Fibroblast of the aortic adventitia (primary cell): ENCODE measurements around the gene MTHFR. TPM values are rescaled to one million over a fixed set of nuclear protein-coding genes. Genes with fewer than 3 reads are reported as not detected.

Experiments
- DNase-seq: peaks from one replicate; pipeline ENCODE4 v3.0.0-alpha.2; 2010; ENCODE audit warnings: low read depth
- H3K4me3 ChIP-seq: 2 replicates; pipeline ENCODE4 v1.5.1; 2011; ENCODE audit warnings: low read depth, mild to moderate bottlenecking, control low read depth, low read length, moderate library complexity
- total RNA-seq: library from RNA; depleted of rRNA; stranded (reverse); fragments of >200 nt; gene quantifications from 2 replicates; pipeline ENCODE4 v1.2.3, GENCODE V29; 2012; ENCODE audit warnings: low replicate concordance
- TF ChIP-seq, protein P1 (sequence below): IDR thresholded peaks from 2 replicates; pipeline ENCODE4 v1.5.1; 2011; ENCODE audit warnings: mild to moderate bottlenecking, low read length, control low read depth, inconsistent platforms; ENCODE audit not compliant: insufficient read depth

The MTHFR gene
- total RNA-seq, 1 donor = 42.9 TPM

DNA sequence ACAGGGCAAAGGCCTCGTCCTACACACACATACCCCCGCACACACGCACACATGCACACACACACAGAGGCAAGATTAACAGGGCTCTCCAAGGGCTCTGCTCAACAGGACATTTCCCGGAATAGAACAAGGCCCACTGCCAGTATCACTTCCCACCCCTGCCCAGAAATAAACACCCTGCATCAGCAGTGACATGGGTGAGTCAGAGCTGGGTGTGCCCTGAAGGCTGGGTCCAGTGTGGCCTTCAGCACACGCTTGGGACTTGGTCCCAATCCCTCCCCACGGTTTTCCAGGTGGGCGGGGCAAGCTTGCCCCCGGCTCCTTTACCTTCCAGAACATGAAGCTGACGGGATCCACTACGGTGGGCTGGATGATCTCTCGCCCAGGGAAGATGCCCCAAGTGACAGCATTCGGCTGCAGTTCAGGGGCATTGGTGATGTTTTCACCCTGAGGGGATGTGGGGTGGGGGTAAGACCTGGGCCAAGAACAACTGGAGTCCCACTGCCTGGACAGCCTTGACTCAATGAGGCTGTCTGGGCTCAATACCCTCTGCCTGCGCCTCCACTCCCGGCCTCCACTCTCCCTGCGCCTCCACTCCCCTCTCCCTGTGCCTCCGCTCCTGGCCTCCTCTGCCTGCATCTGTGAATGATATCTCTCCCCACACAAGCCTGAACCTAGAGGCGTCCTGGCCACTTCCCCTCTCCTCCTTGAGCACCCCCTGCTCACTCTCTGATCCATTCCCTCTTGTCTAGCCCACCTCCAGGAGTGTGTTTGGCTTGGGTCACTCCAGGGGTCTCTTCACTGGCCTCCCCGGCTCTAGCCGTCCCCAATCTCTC lies 14.7 kb downstream of the MTHFR start:
- H3K4me3 ChIP-seq = no peak overlapping the region
- peak; percentile 98 for DNase-seq
- TF ChIP-seq, protein P1, sequence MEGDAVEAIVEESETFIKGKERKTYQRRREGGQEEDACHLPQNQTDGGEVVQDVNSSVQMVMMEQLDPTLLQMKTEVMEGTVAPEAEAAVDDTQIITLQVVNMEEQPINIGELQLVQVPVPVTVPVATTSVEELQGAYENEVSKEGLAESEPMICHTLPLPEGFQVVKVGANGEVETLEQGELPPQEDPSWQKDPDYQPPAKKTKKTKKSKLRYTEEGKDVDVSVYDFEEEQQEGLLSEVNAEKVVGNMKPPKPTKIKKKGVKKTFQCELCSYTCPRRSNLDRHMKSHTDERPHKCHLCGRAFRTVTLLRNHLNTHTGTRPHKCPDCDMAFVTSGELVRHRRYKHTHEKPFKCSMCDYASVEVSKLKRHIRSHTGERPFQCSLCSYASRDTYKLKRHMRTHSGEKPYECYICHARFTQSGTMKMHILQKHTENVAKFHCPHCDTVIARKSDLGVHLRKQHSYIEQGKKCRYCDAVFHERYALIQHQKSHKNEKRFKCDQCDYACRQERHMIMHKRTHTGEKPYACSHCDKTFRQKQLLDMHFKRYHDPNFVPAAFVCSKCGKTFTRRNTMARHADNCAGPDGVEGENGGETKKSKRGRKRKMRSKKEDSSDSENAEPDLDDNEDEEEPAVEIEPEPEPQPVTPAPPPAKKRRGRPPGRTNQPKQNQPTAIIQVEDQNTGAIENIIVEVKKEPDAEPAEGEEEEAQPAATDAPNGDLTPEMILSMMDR = no peak

DNA sequence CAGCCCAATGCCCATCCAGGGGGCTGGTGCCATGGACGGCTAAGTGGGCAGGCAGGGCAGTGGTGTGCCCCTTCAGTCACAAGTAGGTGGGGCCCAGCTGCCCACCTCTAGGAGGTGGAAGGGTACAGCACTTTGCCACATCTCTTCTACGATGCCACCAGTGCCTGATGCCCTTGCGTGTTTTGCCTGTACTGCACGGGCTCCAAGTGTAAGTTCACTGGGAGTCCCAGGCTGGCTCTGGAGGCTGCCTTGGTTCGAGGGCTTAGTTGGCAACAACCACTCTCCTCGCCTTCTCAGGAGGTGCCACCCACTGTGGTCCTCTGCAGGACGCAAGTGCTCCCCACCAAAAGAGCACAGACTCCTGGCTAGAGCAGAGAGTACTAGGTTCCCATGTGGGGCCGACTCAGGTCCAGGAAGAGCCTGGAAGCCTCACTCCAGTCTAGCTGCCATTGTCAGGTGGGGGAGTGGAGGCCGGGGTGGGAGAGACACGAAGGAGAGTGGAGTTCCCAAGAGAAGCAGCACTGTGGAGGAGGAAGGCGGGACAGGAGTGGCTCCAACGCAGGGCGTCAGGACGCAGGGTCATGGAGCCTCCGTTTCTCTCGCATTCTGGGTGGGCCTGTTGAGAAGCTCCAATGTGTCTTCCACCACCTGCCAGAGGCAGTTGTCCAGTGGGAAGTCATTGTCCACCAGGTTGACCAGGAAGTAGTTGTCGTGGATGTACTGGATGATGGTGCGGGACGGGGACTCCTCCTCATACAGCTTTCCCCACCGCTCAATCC lies 15.5 kb downstream of the MTHFR start:
- H3K4me3 ChIP-seq = no peak overlapping the region
- no peak for DNase-seq
- TF ChIP-seq, protein P1 = no peak

DNA sequence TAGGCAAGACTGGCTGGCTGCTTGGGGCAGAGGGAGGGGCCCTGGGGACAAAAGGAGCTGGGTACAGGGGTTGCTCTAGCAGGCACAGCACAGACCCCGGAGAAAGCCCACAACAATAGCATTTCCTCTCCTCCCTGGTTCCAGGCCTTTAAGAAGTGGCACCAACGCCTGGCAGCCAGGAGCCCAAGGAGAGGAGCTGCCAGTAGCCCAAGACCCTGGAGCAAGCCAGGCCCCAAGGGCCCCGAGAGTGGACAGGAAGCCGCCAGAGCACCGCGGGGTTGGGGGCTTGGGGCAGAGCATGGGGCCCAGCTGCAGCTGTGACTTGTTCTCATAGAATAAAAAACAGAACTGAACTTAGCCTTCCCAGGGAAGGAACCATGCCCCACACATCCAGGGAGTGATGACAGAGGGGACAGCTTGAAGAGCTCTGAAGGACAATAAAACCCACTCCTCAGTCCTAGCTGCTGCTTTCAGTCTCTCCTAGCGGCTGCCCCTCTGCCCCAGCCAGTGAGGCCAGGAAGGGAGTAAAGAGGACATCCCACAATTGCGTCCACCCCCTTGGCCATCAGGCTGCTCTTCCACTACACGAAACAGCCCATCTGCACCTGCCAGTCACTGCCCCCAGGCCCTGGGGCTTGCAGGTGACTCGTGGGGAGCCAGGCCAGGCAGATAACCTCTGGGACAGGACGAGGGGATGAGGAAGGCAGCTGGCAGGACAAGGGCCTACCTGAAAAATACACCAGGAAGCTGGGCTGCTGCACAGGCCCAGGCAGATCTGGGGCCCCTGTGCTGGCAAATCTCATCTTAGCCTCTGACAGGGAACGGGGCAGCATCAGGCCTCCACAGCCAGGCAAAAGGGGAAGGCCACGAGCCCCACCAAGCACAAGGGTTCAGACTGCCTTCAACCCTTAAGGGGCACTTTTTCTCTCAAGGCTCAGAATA lies 16.4 kb downstream of the MTHFR start:
- TF ChIP-seq, protein P1 = no peak
- DNase-seq = no peak
- no peak overlapping the region for H3K4me3 ChIP-seq

DNA sequence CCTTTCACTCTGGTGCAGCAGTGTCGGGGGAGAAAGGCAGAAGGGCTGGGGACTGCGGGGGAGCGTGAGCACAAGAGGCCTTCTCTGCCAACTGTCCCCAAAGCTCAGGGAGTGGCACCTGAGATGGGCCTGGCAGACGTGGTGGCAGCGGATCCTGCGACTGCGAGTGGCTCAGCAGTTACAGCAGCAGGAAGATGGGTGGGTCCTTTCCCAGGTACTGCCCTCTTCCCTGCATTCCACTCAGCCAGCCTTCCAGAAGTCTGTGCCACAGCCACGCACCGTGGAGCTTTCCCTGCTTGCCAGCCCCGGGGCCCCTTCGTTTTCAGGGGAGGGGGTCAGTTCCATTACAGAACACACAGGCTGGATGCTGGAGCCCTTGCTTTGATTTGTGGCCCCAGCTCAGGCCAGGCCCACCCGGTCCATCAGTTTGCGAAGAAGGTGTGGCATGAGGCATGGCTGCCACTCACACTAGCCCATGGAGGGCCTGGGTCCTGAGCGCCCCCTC lies 17.2 kb downstream of the MTHFR start:
- TF ChIP-seq, protein P1 = no peak
- H3K4me3 ChIP-seq = no peak overlapping the region
- DNase-seq = no peak

DNA sequence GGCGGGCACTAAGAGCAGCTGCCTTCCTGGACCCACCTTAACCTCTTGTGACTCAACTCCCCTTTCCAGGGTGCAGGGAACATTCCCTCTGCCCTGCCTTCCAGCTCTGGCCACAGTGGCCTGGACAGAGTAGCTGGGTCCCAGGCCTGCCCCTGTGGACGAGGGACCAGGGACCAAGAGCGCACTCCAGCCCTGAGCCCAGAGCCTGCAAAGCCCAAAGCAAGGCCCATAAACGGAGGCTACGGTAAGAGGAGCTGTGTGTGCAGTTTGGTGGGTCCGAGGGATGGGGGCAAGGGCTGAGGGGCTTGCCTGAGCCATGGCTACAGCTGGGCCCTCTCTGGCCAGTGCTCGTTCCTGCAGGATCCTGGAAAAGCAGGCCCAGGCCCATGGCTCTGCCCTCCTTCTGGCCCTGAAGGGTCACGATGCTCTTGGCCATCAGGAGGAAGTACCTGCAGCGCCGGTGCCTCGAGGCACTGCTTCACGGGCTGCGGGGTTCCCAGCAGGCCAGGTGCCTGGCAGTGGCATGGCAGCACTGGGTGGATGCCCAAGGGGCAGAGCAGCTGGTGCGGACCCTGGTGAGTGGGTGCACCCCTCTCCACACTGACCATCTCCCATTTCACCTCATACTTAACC lies 17.8 kb downstream of the MTHFR start:
- no peak overlapping the region for H3K4me3 ChIP-seq
- DNase-seq = no peak
- TF ChIP-seq, protein P1 = no peak
